HuH-7.5 (cell line): ENCODE data around the gene TNNT1.
"Not testable (repeated sequence)": the region's sequence is repeated elsewhere in the genome, so short reads cannot be mapped to it uniquely, and the experiment has no call there.

Source experiments
- DNase-seq: peaks from one replicate; pipeline ENCODE4 v3.0.0; 2011; ENCODE audit warnings: low spot score

TNNT1 gene, protein sequence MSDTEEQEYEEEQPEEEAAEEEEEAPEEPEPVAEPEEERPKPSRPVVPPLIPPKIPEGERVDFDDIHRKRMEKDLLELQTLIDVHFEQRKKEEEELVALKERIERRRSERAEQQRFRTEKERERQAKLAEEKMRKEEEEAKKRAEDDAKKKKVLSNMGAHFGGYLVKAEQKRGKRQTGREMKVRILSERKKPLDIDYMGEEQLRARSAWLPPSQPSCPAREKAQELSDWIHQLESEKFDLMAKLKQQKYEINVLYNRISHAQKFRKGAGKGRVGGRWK

DNA sequence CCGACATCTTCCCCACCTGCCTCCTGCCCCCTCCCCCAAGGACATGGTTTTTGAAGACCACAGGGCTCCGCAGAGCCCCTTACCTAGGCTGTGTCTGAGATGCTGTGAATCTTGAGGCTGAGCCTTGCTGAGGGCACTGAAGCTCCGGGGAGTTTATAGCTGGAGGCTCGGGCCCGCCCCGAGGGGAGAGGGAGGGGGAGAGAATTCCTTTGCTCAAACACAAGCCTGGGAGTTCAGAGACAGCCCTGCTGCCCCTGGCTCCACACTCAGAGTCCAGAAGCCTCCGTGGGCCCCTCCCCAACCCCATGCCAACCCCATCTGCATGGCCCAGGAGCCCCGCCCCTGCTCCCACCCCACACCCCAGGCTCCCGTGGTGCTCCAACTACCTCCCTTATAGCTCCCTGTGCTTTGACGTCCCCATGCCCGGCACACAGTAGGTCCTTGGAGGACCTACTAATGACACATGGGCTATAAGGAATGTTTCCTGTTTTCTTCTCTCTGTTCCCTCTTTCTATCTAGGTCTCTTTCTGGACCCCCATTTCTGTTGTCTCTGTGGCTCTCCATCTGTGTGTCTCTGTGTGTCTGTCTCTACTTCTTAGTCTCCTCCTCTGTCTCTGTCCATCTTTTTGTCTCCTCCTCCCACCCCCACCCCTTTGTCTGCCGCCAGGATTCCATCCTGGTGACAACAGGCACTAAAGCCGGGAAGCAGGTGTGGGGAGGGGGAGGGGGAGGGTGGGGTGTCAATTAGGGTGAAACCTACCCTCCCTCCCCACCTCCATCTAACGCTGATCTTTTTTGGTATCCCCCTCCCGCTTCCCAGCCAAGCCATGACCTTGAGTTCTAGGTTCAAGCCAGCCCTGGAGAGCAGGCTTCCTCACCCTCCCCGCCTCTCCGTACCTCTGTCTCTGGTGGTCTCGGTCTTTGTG is at the start of gene TNNT1:
TSS of gene TNNT1 (minus strand) at position 129 of the 926 bp plus-strand sequence. CDS start 2,049 bp downstream, outside the sequence.
- DNase-seq: no peak

DNA sequence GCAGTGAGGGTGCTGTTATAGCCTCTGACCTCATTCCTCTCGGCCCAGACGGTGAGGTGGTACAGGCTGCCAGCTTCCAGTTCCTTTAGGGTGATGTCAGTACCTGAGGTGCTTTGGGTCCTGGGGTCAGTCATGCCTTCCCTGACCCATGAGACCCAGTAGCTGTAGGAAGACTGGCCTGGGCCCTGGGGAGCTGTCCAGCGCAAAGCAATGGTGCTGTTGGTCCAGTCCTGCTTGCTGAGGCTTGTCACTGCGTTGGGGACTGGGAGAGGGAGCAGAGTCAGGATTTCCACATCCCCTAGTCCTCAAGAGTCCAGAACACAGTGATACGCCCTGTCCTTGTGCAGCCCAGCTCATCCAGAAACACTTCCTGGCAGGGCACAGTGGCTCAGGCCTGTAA is 49.6 kb upstream of the TNNT1 start:
- DNase-seq: no peak

DNA sequence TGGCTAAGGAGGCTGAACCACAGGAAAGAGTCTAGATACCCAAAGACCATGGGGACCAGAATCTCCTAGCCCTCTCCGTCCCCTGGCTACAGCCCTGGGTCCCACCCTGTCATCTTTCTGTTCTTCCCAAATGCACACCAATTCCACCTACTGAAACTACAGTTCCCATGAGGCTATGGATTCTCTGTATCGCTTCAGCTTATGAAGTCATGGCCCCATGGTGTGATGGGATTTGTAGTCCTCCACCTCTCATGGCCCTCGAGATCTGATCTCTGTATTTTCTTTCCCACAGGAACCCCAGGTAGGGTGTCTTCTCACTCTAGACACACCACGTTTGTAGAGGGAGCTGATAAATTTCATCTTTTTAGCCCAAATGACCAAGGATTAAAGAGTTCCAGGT is 48.5 kb upstream of the TNNT1 start:
- no peak for DNase-seq

DNA sequence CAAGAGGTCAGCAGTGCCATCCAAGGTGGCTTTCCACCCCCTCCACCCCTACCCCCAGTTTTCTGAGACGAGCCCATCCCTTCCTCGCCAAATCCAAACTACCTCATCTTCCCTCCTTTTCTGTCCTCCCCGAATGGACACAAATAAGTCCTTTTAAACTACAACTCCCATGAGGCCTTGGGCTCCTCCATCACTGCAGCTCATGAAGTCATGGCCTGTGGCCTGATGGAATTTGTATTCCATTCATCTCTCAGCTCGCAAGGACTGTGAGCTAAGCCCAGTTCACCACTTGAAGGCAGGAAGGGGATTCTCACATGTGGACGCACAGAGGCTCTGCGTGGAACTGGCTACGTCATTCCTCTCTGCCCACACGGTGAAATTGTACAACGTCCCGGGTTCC is 47.8 kb upstream of the TNNT1 start:
- DNase-seq: no peak

DNA sequence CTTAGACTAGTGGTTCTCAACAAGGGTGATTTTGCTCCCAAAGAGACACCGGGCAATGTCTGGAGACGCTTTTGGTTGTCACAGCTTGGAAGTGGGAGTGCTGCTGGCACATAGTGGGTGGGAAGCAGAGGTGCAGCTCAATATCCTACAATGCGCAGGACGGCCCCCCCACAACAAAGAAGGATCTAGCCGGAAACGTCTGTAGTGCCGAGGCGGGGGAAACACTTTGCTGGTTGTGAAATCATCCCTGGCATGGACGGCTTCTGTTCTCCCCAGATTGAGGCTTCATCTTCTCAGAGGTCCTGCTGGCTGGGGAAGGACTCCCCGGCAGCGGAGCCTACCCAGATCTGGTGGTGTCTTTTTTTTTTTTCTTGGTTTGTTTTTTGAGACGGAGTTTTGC is 44.5 kb upstream of the TNNT1 start:
- DNase-seq: no peak

DNA sequence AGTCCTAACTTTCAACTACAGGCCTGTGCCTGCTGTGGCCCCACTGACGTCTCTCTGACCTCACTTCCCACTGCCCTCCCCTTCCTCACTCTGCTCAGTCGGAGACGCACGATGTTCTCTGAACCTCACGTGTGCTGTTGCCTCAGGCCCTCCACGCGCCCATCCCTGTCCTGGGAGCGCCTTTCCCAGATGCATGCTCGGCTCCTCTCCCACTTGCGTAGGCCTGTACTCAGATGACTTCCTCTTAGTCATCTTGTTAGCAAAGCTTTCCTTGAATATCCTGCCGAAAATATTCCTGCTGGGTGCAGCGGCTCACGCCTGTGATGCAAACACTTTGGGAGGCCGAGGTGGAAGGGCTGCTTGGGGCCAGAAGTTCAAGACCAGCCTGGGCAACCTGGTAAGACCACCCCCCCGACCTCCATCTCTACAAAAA is 40.4 kb upstream of the TNNT1 start:
- no peak for DNase-seq

DNA sequence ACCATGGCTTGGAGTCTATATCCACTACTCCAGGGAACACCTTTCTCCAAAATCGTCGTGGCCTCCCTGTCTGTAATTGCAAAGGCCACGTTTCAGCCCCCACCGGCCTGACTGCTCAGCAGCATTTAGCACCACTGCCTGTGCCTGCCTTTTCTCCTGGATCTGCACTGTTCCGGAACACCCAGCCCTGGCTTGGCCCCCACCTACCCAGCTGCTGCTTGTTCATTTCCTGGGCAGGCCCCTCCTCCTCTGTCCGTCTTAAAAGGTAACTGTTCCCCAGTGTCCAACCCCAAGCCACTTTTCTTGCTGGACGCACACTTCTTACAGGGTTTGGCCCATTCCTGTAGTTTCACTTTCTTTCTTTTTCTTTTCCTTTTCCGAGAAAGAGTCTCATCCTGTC is 39.6 kb upstream of the TNNT1 start:
- no peak for DNase-seq

DNA sequence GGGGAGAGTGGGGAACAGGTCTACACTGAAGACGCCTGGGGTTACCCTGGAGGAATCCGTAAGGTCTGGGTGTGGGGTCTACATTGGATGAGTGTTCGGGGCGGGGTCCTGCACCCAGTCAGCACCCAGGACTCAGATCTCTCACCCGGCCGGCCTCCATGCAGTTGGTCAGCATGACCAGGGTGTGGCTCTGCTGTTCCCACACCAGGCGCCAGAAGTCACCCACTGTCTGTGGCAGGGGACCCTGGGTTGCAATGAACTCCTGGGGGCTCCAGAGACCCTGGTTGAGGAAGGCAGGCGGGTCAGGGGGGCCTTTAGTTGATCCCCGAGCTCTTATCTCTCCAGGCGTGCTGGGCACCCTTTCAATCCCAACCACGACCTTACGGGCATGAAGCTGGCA is 37.1 kb upstream of the TNNT1 start:
- DNase-seq: no peak

DNA sequence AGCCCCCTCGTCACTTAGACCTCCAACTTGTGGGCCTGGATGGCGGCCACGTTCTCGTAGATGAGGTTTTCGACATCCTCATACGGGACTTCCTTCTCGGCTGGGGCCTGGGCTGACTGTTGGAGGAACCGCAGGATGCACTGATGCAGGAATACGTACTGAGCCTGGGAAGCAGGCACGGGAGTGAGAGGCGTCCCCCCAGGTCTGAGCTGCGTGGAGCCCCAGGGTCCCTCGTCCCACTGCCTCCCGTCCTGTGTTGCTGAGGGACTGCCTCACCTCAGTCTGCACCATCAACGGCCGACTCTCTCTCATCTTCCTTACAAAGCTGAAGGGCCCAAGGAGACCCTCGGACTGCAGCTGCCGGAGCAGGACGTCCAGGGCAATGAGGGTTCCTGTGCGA is 32.7 kb upstream of the TNNT1 start:
- no peak for DNase-seq

DNA sequence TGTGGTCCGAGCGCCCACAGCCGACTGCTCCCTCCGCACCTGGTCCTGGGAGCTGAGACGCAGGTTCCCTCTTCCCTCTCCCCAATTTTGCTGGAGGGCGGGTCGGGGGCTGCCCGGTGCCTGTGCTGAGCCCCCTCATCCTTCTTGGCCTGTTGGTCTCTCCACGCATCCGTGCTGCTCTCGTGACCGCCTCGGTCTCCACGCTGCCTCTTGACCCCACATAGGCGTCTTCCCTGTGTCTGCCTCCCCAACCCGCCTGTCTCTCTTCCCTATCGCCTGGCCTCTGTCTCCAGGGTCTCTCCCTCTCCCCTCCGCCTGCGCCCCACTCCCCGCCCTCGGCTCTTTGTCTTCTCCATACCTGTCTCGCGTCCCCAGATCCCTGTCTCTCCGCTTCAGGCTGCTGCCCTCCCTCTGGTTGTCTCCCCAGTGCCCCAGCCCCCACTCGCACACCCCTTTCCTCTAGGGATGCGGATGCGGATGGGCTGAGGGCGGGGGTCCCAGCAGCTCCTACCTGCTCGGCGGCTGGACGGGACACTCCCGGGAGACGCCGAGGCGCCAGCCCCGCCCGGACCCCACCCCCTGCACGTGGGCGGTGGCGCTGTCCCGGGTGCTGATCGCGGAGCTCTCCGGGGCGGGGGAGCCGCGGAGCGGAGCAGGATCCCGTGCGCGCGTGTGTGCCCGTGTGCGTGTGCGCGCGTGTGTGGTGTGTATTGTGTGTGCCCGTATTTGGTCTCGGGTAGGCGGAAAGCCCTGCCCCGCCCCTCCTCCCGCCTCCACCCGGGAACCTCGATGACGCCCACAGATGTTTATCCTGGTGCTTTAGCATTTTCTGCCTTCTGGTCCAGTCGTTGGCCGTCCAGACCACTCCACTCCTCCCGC is 30.8 kb upstream of the TNNT1 start, which contains the start of gene SYT5:
TSS of gene SYT5 (minus strand) at position 684 of the 879 bp plus-strand sequence. CDS start 1,248 bp downstream, outside the sequence.
- peak; percentile 84 for DNase-seq

DNA sequence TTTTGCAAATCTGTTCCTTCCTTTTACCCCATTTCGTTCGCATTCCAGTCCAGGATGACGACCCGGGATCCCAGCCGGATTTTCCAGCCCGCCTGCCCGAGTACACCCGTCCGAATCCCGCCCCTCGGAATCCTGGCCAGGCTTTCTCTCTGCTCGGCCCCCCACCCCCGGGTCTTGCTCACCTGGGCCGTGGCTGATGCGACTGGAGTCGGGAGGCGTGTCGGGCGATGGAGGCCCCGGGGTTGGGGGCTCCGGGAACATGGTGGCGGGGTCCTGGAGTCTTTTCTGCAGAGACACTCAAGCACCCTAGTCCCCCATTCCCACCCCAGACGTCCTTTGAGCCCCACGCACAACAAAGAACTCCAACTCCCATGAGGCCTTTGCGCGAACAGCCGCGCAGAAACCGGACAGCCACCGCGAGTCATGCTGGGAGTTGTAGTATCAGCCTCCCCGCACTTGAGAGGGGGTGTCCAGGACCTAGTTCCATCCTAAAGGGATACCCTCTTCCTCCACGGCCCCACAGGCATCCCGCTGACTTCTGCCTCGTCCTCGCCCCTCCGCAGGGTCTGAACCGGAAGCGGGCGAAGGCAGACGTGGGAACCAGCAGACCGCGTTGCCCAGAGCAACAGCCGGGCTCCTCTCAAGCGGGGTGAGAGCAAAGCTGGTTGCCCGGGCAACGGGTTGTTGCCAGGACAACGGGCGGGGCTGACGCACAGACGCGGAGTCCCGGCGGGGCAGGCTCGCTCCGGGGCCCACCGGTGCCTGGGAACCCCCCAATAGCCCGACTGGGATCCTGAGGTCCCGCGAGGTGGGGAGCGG is 30.0 kb upstream of the TNNT1 start:
- no peak for DNase-seq

DNA sequence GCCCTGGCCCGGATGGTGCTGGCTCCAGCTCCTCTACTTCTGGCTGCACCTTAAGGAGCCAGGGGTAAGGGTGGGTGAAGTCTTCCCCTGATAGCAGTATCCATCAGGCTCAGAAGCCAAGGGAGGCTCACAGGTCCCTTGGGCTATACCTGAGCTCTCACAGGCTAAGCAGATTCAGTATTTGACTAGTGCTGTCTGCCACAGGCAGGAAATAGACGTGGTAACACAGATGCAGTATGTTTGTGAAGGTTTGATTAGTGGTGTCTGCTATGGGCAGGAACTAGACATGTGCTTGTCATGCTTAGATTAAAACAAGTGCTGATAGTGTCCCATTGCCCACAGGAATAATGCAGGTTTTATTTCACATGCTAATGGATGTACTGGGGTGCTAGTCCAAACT is 27.1 kb upstream of the TNNT1 start:
- DNase-seq: no peak

DNA sequence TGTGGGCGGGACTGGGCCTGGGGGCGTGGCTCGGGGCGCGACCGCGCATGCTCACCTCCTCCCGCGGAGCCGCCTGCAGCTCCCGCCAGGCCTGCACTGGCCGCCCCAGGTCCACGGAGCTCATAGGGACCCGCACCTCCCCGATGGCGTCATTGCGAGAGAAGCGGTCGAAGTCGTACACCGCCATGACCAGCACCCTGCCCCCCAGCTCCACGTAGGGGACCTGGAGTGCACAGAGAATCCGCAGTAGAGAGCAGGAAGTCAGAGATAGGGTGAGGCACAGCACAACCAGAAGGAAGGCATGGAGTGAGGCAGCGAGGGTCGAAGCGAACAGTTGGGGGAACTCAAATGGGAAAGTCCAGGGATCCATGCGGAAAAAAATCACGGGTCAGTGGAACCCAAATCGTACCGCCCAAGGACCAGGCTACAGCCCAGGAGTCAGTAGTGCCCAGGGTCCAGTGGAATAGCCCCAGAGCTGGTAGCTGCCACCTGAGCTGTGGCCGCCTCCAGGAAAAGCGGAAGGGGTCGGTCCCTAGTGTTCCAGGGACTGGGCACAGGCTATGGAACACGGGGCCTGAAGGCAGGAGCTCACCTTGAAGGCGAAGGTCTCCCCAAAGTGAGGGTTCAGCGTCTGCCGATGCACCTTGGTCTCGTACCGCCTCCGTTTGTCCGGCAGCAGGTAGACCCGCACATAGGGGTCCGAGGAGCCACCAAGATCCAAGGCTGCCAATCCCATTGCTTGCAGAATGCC is 26.3 kb upstream of the TNNT1 start:
- DNase-seq: no peak

DNA sequence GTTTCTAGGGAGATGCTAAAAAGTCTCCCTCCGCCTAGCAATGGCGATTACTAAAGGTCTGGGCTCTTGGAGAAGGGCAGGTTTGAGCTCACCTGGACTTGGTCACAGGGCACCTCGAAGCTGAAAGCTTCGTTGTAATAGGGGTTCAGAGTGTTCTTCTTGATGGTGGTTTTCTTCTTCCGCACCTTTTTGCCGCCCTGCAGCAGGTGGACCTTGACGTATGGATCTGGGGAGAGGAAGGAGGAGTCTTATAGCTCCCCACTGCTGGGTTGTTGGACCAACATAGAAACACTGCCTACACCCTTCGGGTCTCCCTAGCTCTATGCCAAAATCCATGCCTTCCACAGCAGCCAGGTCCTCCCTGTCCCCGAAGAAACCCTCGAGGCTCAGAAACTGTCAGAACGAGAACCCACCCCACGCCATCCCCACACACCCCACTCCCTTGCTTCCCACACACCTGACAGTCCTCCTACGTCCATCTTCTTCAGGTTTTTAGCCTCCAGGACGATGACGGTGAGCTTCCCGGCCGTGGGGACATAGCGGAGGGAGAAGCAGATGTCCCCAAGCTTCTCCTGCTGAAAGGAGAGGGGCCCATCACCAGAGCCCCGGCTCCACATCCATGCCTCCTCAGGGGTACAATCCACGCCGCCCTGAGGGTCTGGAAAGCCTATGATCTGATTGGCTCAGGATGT is 25.6 kb upstream of the TNNT1 start:
- no peak for DNase-seq

DNA sequence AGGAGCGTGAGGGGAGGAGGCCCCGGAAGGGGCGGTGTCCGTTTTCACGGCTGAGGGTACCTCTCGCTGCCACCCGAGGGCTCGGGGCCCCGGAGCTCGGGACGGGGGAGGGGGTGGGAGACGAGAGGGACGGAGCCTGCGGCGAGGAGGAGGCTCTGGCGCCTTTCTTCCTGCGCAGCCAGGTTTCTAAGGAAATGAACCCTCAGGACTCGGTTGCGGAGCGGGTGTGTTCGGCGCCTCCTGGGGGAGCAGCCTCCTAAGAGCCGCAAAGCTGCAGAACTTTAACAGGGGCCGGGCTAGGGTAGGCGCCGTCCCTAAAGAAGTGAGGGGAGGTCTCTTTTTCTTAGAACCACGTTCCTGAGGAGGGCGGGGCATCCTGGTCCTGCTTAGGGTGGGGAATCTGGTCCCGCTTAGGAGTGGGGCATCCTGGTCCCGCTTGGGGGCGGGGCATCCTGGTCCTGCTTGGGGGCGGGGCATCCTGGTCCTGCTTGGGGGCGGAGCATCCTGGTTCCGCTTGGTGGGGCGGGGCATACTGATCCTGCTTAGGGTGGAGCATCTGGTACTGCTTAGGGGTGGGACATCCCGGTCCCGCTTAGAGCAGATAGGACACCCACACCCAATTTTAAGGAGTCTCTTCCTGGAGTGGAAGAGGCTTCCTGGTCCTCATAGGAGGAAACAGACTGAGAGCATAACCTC is 24.9 kb upstream of the TNNT1 start:
- no peak for DNase-seq

DNA sequence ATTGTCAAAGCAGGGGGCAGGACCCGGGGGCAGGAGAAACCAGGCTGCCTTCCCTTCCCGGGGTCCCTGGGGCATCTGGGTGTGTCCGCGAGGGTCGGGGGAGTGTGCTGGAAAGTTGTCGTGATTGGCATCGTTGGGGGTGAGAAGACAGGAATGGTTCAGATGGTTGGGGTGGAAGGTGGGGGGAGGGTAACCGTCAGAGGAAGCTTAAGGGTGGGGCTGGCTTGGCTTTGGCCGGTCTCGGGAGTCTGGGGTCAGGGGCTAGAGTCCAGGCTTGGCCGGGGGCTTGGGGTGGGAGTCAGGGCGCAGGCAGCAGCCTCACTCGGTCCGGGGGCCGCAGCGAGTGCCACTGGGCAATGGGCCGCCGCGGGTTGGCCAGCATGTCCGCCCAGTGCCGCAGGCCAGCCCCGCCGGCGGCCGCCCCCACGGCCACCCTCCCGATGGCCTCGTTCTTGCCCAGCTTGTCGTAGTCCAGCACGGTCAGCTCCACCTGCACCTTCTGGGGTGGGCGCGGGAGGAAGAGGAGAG is 24.2 kb upstream of the TNNT1 start:
- DNase-seq: no peak

DNA sequence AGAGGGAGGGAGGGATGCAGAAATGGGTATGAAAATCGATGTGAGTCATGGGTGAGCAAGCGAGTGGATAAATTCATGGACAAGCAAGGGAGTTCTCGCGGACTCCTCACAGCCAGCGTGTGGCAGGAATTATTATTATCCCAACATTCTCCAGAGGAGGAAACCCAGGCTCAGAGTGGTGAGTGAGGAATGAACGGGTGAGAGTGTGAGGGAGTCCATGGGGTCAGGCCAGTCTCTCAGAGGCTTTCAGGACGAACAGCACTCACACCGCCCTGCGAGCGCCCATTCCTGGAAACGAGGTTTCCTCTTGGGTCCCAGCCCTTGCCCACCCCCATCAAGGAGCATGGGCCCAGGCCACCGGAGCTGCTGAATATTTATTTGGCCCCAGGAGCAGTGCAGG is 23.7 kb upstream of the TNNT1 start:
- no peak for DNase-seq

DNA sequence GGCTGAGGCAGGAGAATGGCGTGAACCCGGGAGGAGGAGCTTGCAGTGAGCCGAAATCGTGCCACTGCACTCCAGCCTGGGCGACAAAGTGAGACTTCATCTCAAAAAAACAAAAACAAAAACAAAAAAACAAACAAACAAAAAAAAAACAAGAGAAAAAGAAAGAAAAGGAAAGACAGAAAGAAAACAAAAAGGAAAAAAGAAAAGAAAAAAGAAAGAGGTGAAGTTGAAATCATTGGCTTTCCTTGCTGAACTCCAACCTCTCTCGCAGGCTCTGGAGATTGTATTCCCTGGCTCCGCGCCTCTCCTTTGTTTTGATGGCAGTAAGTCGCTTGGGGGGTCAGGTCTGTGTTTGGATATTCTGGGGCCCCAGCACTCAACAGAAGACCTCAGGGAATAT is 23.3 kb upstream of the TNNT1 start:
- not testable (repeated sequence) for DNase-seq

DNA sequence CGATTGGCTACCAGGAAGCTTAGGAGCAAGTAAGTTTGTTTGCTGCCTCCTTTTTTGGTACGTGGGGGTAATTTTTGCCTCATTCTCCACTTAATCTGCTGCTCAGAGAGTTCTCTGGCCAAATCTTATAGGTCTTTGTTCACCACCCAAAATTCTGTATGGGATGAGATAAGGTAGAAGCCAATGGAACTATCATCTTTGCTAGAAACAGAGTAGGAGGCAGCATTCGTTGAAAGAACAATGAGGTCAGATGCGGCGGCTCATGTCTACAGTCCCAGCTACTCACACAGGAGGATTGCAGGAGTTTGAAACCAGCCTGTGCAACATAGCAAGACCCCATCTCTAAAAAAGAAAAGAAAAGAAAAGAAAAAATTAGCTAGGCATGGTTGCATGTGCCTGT is 22.4 kb upstream of the TNNT1 start:
- DNase-seq: no peak
